GM12875 (cell line): ENCODE results near the gene SUMF2.

ENCODE experiments used
- H3K4me3 ChIP-seq: one replicate; pipeline ENCODE4 v1.5.1; 2011; ENCODE audit warnings: low read depth, low read length, control low read depth
- TF ChIP-seq, protein P1 (sequence below): IDR thresholded peaks from 2 replicates; pipeline ENCODE4 v1.5.1; 2011; ENCODE audit warnings: low read depth, mild to moderate bottlenecking, control low read depth, inconsistent platforms, low read length, moderate library complexity, borderline replicate concordance; ENCODE audit not compliant: insufficient read depth

SUMF2 gene

DNA sequence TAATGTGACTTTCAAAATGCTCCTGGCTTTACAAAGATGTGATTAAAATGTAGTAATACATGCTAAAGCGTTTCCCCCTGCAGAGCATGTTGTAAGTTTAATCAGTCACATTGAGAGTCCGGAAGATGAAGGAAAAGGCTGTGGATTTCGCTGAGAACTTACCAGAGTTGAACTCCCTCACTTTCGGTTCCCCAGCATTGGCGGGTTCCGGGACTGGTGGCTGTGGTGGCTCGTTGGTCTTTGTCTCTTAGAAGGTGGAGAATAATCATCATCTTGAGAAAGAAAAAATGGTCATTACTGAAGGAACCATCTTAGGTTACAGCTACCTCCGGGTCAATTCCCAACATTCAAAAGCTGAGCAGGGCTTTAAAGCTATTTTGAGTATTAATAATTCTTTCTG is 61.7 kb downstream of the SUMF2 start:
- H3K4me3 ChIP-seq = no peak overlapping the region
- TF ChIP-seq, protein P1, sequence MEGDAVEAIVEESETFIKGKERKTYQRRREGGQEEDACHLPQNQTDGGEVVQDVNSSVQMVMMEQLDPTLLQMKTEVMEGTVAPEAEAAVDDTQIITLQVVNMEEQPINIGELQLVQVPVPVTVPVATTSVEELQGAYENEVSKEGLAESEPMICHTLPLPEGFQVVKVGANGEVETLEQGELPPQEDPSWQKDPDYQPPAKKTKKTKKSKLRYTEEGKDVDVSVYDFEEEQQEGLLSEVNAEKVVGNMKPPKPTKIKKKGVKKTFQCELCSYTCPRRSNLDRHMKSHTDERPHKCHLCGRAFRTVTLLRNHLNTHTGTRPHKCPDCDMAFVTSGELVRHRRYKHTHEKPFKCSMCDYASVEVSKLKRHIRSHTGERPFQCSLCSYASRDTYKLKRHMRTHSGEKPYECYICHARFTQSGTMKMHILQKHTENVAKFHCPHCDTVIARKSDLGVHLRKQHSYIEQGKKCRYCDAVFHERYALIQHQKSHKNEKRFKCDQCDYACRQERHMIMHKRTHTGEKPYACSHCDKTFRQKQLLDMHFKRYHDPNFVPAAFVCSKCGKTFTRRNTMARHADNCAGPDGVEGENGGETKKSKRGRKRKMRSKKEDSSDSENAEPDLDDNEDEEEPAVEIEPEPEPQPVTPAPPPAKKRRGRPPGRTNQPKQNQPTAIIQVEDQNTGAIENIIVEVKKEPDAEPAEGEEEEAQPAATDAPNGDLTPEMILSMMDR = no peak

DNA sequence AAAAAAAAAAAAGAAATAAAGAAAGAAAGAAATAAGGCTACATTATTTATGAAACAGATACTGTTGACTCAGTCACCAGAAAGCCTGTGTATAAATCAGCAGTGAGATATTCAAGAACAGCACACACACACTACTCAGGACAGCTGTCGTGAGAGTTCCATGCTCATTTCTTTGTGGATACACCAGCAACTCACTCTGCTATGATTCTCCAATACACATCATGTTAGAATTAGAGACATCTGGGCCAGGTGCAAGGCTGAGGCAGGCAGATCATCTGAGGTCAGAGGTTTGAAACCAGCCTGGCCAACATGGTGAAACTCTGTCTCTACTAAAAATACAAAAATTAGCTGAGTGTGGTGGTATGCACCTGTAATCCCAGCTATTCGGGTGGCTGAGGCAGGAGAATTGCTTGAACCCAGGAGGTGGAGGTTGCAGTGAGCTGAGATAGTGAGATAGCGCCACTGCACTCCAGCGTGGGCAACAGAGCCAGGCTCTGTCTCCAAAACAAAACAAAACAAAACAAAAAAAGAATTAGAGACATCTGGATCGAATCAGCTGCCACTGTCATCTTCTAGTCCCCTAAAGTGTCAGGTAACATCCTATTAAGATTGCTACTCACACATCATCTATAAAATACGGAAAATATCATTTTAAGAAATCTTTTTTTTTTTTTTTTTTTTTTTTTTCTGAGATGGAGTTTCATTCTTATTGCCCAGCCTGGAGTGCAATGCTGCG is 63.3 kb downstream of the SUMF2 start:
- no peak overlapping the region for H3K4me3 ChIP-seq
- TF ChIP-seq, protein P1 = no peak
